ENCODE results near the gene TRAPPC12. TPM values are rescaled to one million over a fixed set of nuclear protein-coding genes. Genes with fewer than 3 reads are reported as not detected.

The TRAPPC12 gene
- total RNA-seq, 3 donors from 2014 or later (not counting 1 experiment from before 2014, with no cell fraction given): 65.1 to 92.6 (median 86.7) TPM

- Histone ChIP-seq H3K36me3 (ENCODE audit: control insufficient read depth, insufficient read depth, low read length) (peaks cover 25% of the 10 kb centered on the region), H3K27ac (ENCODE audit: low read length) (no peak overlapping the region), H3K27me3 (ENCODE audit: control insufficient read depth, insufficient read depth, low read length) (no peaks in the 10 kb centered on the region), H3K4me3 (ENCODE audit: low read length) (no peak overlapping the region), H3K9me3 (ENCODE audit: control insufficient read depth, insufficient read depth, low read length) (no peaks in the 10 kb centered on the region), H3K4me1 (ENCODE audit: control insufficient read depth, insufficient read depth, low read length) (peaks cover 4% of the 10 kb centered on the region)
- ATAC-seq (no peak), DNase-seq (no peak)
- 97% methylated on average over 25 of the region's 25 CpGs for WGBS (ENCODE audit: insufficient coverage)
- H3K36me3 Mint-ChIP-seq: no peaks in the 10 kb centered on the region
- no peaks in the 10 kb centered on the region for H3K27me3 Mint-ChIP-seq (ENCODE audit: low read depth in 2 of 2)
- no peak overlapping the region for H3K4me3 Mint-ChIP-seq
- peaks cover 3 to 6% of the 10 kb centered on the region in 2 donors for H3K4me1 Mint-ChIP-seq
- no peak overlapping the region for H3K27ac Mint-ChIP-seq
- H3K9me3 Mint-ChIP-seq: no peaks in the 10 kb centered on the region
- intact Hi-C loops (cut with micrococcal nuclease): no loop called here
- no peak for TF ChIP-seq CTCF (IDR thresholded peaks at IDR 0.05)
Observed at GRCh38 chr2:3459185-3460015, 79.9 kb downstream of the TRAPPC12 start.

DNA sequence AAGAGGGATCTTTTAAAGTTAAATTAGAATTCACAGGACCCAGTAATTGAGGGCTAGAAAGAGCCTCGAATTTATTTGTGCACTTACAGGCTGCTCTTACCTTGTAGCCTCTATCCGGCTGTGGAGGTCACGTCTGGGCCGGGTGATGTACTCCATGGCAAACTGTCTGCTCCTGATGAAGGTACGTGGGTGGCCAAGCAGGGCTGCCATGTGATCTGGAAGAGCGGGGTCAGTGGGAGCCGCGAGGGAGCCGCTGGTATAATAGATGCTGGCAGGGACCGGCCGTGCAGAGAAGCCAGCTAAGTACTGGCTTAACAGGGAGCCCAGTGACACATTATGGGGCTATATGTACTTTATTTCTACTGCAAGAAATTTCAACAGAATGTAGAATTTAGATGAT, 80.7 kb downstream of the TRAPPC12 start:
- Mint-ChIP-seq H3K9me3 (no peaks in the 10 kb centered on the region), H3K36me3 (no peaks in the 10 kb centered on the region), H3K27me3 (ENCODE audit: low read depth in 2 of 2) (no peaks in the 10 kb centered on the region), H3K4me3 (no peak overlapping the region), H3K27ac (no peak overlapping the region), H3K4me1 (peaks cover 3 to 6% of the 10 kb centered on the region in 2 donors)
- Histone ChIP-seq H3K36me3 (ENCODE audit: control insufficient read depth, insufficient read depth, low read length) (peaks cover 29% of the 10 kb centered on the region), H3K4me3 (ENCODE audit: low read length) (no peak overlapping the region), H3K4me1 (ENCODE audit: control insufficient read depth, insufficient read depth, low read length) (peaks cover 4% of the 10 kb centered on the region), H3K27ac (ENCODE audit: low read length) (no peak overlapping the region), H3K9me3 (ENCODE audit: control insufficient read depth, insufficient read depth, low read length) (no peaks in the 10 kb centered on the region), H3K27me3 (ENCODE audit: control insufficient read depth, insufficient read depth, low read length) (no peaks in the 10 kb centered on the region)
- intact Hi-C loops (cut with micrococcal nuclease): no loop called here
- ATAC-seq: no peak
- DNase-seq: no peak
- WGBS (ENCODE audit: insufficient coverage): 96% methylated on average over 11 of the region's 11 CpGs
- no peak for TF ChIP-seq CTCF (IDR thresholded peaks at IDR 0.05)

GRCh38 chr2:3460831-3461800, 81.6 kb downstream of the TRAPPC12 start:
- H3K4me1 ChIP-seq (ENCODE audit: control insufficient read depth, insufficient read depth, low read length): peaks cover 4% of the 10 kb centered on the region
- no peak for DNase-seq
- Mint-ChIP-seq H3K27ac (no peak overlapping the region), H3K9me3 (no peaks in the 10 kb centered on the region), H3K4me1 (peaks cover 3 to 6% of the 10 kb centered on the region in 2 donors), H3K36me3 (no peaks in the 10 kb centered on the region), H3K4me3 (no peak overlapping the region), H3K27me3 (ENCODE audit: low read depth in 2 of 2) (no peaks in the 10 kb centered on the region)
- H3K27ac ChIP-seq (ENCODE audit: low read length): no peak overlapping the region
- WGBS (ENCODE audit: insufficient coverage): 92% methylated on average over 37 of the region's 38 CpGs
- no peak for TF ChIP-seq CTCF (IDR thresholded peaks at IDR 0.05)
- no peak for ATAC-seq
- no peaks in the 10 kb centered on the region for H3K27me3 ChIP-seq (ENCODE audit: control insufficient read depth, insufficient read depth, low read length)
- H3K9me3 ChIP-seq (ENCODE audit: control insufficient read depth, insufficient read depth, low read length): no peaks in the 10 kb centered on the region
- no peak overlapping the region for H3K4me3 ChIP-seq (ENCODE audit: low read length)
- intact Hi-C loops (cut with micrococcal nuclease): no loop called here
- peaks cover 38% of the 10 kb centered on the region for H3K36me3 ChIP-seq (ENCODE audit: control insufficient read depth, insufficient read depth, low read length)

All from natural killer cell (primary cell).